B cell (primary cell): Measurements from ENCODE around the gene WASF2. TPM values are rescaled to one million over a fixed set of nuclear protein-coding genes. Genes with fewer than 3 reads are reported as not detected.
A peak's percentile ranks its signal among the peaks of the same experiment; 100 is the strongest.

ENCODE experiments used
- ATAC-seq: fragments of 200-7000 bp; cut with Tn5 transposase; one replicate; pipeline ENCODE4 v1.10.0; 2021; ENCODE audit warnings: low read depth, mild to moderate bottlenecking, moderate number of reproducible peaks, moderate library complexity
- CTCF ChIA-PET: fragments of 350-600 bp; sonication (Branson Sonifier 250); formaldehyde crosslinking; loops from one replicate; lab custom pipeline; 2021; ENCODE audit warnings: antibody characterized with exemption, inconsistent platforms; lab: Charles Lee
- POLR2A ChIA-PET: fragments of 350-600 bp; sonication (Branson Sonifier 250); formaldehyde crosslinking; loops from one replicate; lab custom pipeline; 2021; ENCODE audit warnings: antibody characterized with exemption; lab: Charles Lee
- DNase-seq: peaks from one replicate; pipeline ENCODE4 v3.0.0; 2013
- H2AFZ ChIP-seq: 2 replicates; pipeline ENCODE4 v1.6.1; 2012; ENCODE audit warnings: mild to moderate bottlenecking, low read depth, low read length; ENCODE audit not compliant: insufficient read depth, poor library complexity, severe bottlenecking
- H3K27ac ChIP-seq, 2 donors: 1 replicate in 1 of 2; 2 replicates in 1 of 2; pipeline ENCODE4 v1.5.1; 2012 to 2013; ENCODE audit warnings: low read length in 2 of 2, mild to moderate bottlenecking in 2 of 2, moderate library complexity in 1 of 2
- H3K27me3 ChIP-seq, 4 experiments: fragments of 200-600 bp in 1 of 4; sonication (generic) in 1 of 4; replicated peaks in 1 of 4; 1 replicate in 2 of 4; 2 replicates in 2 of 4; pipeline versions ENCODE4 v1.6.1 to v1.7.0; 2013 to 2016; ENCODE audit warnings: low read length in 3 of 4, mild to moderate bottlenecking in 2 of 4, mixed read lengths in 1 of 4, moderate library complexity in 1 of 4; ENCODE audit not compliant: insufficient read depth in 4 of 4, control insufficient read depth in 3 of 4; ENCODE audit errors: control extremely low read depth in 1 of 4
- H3K36me3 ChIP-seq, 2 experiments: replicated peaks in 1 of 2; 1 replicate in 1 of 2; 2 replicates in 1 of 2; pipeline versions ENCODE4 v1.6.1 to v1.7.1; 2013; ENCODE audit warnings: low read length in 1 of 2; ENCODE audit not compliant: insufficient read depth in 2 of 2, control insufficient read depth in 1 of 2; ENCODE audit errors: control extremely low read depth in 1 of 2, extremely low read depth in 1 of 2
- H3K4me1 ChIP-seq, 2 donors: fragments of 200-600 bp in 1 of 2; sonication (generic) in 1 of 2; 1 replicate in 1 of 2; 2 replicates in 1 of 2; pipeline versions ENCODE4 v1.5.1 to v1.6.1; 2013 to 2017; ENCODE audit warnings: low read length in 2 of 2; ENCODE audit not compliant: control insufficient read depth in 2 of 2, insufficient read depth in 2 of 2
- H3K4me2 ChIP-seq: replicated peaks from 2 replicates; pipeline ENCODE3; 2012; ENCODE audit warnings: mild to moderate bottlenecking, low read depth, low read length; ENCODE audit not compliant: poor library complexity, severe bottlenecking
- H3K4me3 ChIP-seq, 5 experiments: fragments of 200-600 bp in 1 of 5; sonication (generic) in 1 of 5; 1 replicate in 3 of 5; 2 replicates in 2 of 5; pipeline versions ENCODE4 v1.5.1 to v1.7.0; 2011 to 2016; ENCODE audit warnings: low read length in 4 of 5, mild to moderate bottlenecking in 4 of 5, low read depth in 2 of 5, control low read depth in 1 of 5, moderate library complexity in 1 of 5; ENCODE audit not compliant: insufficient read depth in 1 of 5; ENCODE audit errors: control extremely low read depth in 1 of 5, extremely low read depth in 1 of 5
- H3K79me2 ChIP-seq: fragments of 200-600 bp; sonication (generic); one replicate; pipeline ENCODE4 v1.6.0; 2016; ENCODE audit warnings: low read length; ENCODE audit not compliant: control insufficient read depth, insufficient read depth
- H3K9ac ChIP-seq: fragments of 200-600 bp; sonication (generic); 2 replicates; pipeline ENCODE4 v1.6.1; 2017; ENCODE audit warnings: mild to moderate bottlenecking, low read length, moderate library complexity
- H3K9me3 ChIP-seq, 3 donors: one replicate each; pipeline versions ENCODE4 v1.6.1 to v1.7.1; 2013; ENCODE audit warnings: low read length in 2 of 3; ENCODE audit not compliant: control insufficient read depth in 2 of 3, insufficient read depth in 1 of 3; ENCODE audit errors: control extremely low read depth in 1 of 3
- H4K20me1 ChIP-seq: 2 replicates; pipeline ENCODE4 v1.6.0; 2012; ENCODE audit warnings: mild to moderate bottlenecking, low read length; ENCODE audit not compliant: insufficient read depth, control insufficient read depth, poor library complexity, severe bottlenecking
- H3K27ac Mint-ChIP-seq: one replicate; pipeline ENCODE4 v1.8.0; 2021; ENCODE audit warnings: mixed read lengths
- H3K27me3 Mint-ChIP-seq: one replicate; pipeline ENCODE4 v1.8.0; 2021; ENCODE audit warnings: mixed read lengths
- H3K4me1 Mint-ChIP-seq: one replicate; pipeline ENCODE4 v1.8.0; 2021; ENCODE audit warnings: mixed read lengths
- H3K4me3 Mint-ChIP-seq: one replicate; pipeline ENCODE4 v1.8.0; 2021; ENCODE audit warnings: mixed read lengths
- H3K9me3 Mint-ChIP-seq: one replicate; pipeline ENCODE4 v1.8.0; 2022; ENCODE audit warnings: mixed read lengths; ENCODE audit not compliant: insufficient read depth
- EZH2 ChIP-seq: IDR thresholded peaks from 2 replicates; pipeline ENCODE4 v1.6.1; 2012; ENCODE audit warnings: borderline replicate concordance, low read depth, mild to moderate bottlenecking, moderate library complexity, low read length; ENCODE audit not compliant: insufficient read depth, poor library complexity, severe bottlenecking
- WGBS: methylation state at CpG from one replicate; pipeline ENCODE4 v1.1.5; 2013; ENCODE audit warnings: missing lambda C conversion rate; ENCODE audit not compliant: insufficient coverage; 5-methylcytosine and 5-hydroxymethylcytosine counted together
- intact Hi-C: fragments of 100-400 bp; cut with micrococcal nuclease; formaldehyde crosslinking; loops from one replicate; pipeline ENCODE4 v1.10.0; 2022
- polyA plus RNA-seq: library from polyadenylated mRNA; depleted of rRNA; stranded (reverse); fragments of >200 nt; gene quantifications from 2 replicates; pipeline ENCODE4 v1.2.3, GENCODE V29; 2012
- total RNA-seq, 2 donors: library from RNA; stranded (reverse); fragments of 120-200 nt in 1 of 2; gene quantifications; 1 replicate in 1 of 2; 2 replicates in 1 of 2; pipeline versions ENCODE4 v1.2.3 to v1.2.4, GENCODE V29; 2013 to 2022
- TF ChIP-seq, protein P1 (sequence below): fragments of 200-600 bp; IDR thresholded peaks from one replicate; pipeline ENCODE4 v1.8.0; 2022; ENCODE audit warnings: antibody characterized with exemption, mild to moderate bottlenecking

The WASF2 gene
- total and polyA plus RNA-seq, 2 donors (not counting 1 experiment from before 2014, with no cell fraction given): 67.4 to 169 TPM

DNA sequence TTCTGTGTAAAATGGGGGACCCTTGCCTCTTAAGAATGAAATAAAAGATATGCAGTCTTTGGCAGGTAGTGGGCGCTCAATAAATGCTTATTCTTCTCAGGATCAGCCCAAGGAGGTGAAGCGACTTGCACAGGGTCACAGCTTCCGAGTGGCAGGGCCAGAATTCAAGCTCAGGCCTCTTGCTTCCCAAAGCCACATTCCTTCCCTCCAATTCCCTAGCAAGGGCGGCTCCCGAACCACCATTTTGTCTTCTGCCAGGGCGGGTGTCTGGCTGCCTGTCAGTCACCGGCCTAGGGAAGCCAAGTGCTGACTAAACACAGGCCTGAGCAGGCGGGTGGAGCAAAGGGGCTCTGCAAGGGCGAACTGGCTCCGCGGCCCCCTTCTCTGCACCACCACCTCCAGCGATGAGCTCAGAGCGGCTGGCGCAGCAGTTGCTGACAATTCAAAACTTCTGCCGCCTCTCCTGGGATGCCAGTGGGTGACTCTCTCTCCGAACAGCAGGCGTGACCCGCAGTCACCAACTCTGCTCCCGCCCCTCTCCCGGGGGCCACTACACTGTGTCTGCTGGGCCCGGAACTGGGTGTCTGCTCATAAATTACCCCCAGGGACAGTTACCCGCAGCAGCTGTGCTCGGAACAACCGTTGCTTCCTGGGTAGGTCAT is 86.8 kb downstream of the WASF2 start:
- peak overlapping the region; percentile 78 for H3K4me2 ChIP-seq
- H3K9ac ChIP-seq: peak overlapping the region; percentile 44
- DNase-seq: peak; percentile 78
- ATAC-seq: peak; percentile 86
- H3K27ac ChIP-seq: peak overlapping the region; percentile 49 to 79
- H3K4me1 ChIP-seq: peaks cover 47 to 67% of the 10 kb centered on the region in 2 donors
- peak overlapping the region in 3 of 5 experiments; percentile 15 to 45 (median 32) for H3K4me3 ChIP-seq
- H3K79me2 ChIP-seq: no peaks in the 10 kb centered on the region
- WGBS: 4% methylated on average over 24 of the region's 24 CpGs
- intact Hi-C loops: loop anchor here (1.0 to 2.0 kb wide), 4 partner anchors 34 to 260 kb away; no protein-coding TSS in a partner anchor
- peak overlapping the region; percentile 72 for H3K4me3 Mint-ChIP-seq
- H3K27ac Mint-ChIP-seq: peak overlapping the region; percentile 89
- H3K9me3 Mint-ChIP-seq: no peaks in the 10 kb centered on the region
- H3K9me3 ChIP-seq: no peaks in the 10 kb centered on the region
- POLR2A ChIA-PET: interaction anchor here (0.8 to 1.4 kb wide), 10 partner anchors 46 to 322 kb away, joined by 3 to 6 read pairs (median 3); partner anchors contain the start of genes AHDC1, FAM76A and WASF2
- peaks cover 4 to 16% of the 10 kb centered on the region in 2 experiments for H3K36me3 ChIP-seq
- TF ChIP-seq, protein P1, sequence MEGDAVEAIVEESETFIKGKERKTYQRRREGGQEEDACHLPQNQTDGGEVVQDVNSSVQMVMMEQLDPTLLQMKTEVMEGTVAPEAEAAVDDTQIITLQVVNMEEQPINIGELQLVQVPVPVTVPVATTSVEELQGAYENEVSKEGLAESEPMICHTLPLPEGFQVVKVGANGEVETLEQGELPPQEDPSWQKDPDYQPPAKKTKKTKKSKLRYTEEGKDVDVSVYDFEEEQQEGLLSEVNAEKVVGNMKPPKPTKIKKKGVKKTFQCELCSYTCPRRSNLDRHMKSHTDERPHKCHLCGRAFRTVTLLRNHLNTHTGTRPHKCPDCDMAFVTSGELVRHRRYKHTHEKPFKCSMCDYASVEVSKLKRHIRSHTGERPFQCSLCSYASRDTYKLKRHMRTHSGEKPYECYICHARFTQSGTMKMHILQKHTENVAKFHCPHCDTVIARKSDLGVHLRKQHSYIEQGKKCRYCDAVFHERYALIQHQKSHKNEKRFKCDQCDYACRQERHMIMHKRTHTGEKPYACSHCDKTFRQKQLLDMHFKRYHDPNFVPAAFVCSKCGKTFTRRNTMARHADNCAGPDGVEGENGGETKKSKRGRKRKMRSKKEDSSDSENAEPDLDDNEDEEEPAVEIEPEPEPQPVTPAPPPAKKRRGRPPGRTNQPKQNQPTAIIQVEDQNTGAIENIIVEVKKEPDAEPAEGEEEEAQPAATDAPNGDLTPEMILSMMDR: peak; percentile 70
- TF ChIP-seq EZH2: no peak
- CTCF ChIA-PET: interaction anchor here (0.6 to 5.6 kb wide), 34 partner anchors 8 to 266 kb away, joined by 3 to 114 read pairs (median 5); partner anchors contain the start of genes AHDC1 and WASF2
- peak overlapping the region; percentile 64 for H2AFZ ChIP-seq
- H3K27me3 Mint-ChIP-seq: no peaks in the 10 kb centered on the region
- peaks cover 65% of the 10 kb centered on the region for H3K4me1 Mint-ChIP-seq
- H4K20me1 ChIP-seq: no peaks in the 10 kb centered on the region
- no peaks in the 10 kb centered on the region for H3K27me3 ChIP-seq
